HUDEP-2 (cell line): ENCODE data around the gene DGUOK.
"Not testable (repeated sequence)": the region's sequence is repeated elsewhere in the genome, so short reads cannot be mapped to it uniquely, and the experiment has no call there.

ENCODE experiments used
- DNase-seq, 76 experiments: peaks; one replicate each; lab custom pipeline; 2025; ENCODE audit not compliant: unreplicated experiment in 76 of 76; lab: John Stamatoyannopoulos, UW

DGUOK gene

DNA sequence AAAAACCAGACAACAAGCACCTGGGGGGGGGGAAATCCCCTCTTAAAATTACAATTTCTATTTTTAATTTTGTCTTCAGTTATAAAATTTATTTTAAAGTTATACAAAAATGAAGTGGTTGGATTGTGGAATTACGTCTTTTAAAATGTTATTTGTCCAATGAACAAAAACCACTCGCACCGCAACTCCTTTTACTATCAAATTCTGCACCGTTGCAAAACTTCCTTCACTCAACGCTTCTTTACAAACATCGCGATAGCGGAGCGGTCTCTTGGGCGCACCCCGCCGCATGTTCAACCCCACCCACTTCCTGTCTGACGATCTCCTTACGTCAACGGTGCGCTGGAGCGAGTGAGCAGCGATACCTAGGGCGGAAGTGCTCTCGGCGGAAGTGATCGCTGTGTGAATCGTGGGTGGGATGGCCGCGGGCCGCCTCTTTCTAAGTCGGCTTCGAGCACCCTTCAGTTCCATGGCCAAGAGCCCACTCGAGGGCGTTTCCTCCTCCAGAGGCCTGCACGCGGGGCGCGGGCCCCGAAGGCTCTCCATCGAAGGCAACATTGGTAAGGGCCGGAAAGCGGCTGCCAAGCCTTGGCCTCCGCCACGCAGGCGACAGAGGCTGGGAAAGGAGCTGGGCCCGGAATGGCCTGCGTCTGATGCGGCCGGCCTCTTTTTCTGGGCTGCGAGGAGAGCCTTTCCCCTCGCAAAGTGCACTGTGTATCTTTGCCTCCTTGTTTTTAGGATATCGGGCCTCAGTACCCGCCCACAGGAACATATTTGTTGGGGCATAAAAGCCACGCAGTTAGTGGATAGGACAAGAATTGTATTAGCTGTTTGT, at the start of gene DGUOK:
TSS of gene DGUOK (plus strand) at position 388 of the 835 bp plus-strand sequence. CDS start at position 419, 31 bp downstream.
- peak in 75 of 76 experiments; percentile 60 to 98 (median 94) for DNase-seq

DNA sequence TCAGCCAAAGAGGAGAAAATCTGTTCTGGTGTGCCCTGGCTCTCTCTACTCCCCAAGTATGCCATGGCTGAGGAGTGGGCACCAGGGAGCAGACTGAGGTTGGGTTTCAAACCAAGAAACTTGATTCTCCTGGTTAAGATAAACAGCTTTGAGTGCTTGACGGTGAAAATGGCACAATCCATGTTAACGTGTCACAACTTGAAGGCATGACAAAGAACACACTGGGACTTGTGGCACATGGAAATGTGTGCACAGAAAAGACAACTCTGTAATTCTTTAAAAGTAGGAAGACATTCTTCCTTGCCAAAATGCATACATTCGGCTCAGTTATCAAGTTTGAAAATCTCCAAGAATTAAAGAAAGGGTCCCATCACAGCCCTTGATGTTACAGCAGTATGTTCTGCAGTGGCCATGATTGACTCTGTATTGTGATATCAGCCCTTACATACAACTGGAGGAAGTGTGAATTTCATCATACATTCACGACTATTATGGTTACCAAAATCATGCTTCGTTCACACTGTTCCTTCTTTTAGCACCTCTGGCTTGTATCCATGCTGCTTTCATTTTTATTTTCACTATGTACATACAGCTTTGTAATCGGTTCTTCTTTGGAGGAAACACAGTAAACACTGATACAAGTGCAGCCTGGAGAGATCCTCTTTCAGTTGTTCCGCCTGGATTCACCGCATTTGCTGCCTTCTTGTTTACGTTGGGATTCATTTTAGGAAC, 49.4 kb upstream of the DGUOK start:
- DNase-seq = no peak

DNA sequence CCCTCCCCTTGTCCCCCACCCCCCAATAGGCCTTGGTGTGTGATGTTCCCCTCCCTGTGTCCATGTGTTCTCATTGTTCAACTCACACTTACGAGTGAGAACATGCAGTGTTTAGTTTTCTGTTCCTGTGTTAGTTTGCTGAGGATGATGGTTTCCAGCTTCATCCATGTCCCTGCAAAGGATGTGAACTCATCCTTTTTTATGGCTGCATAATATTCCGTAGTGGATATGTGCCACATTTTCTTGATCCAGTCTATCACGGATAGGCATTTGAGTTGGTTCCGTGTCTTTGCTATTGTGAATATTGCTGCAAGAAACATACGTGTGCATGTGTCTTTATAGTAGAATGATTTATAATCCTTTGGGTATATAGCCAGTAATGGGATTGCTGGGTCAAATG, 48.7 kb upstream of the DGUOK start:
- DNase-seq = not testable (repeated sequence)

DNA sequence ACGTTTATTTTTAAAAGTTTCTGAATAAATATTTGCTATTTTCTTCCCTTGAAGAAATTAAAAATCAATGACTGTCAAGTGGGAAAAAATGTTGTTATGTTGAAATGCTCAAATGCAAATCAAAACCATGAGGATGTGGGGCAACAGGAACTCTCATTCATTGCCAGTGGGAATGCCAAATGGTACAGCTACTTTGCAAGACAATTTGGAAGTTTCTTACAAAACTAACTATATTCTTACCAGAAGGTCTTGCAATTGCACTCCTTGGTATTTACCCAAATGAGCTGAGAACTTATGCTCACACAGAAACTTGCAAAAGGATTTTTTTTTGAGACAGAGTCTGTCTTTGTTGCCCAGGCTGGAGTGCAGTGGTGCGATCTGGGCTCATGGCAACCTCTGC, 41.3 kb upstream of the DGUOK start:
- no peak for DNase-seq

DNA sequence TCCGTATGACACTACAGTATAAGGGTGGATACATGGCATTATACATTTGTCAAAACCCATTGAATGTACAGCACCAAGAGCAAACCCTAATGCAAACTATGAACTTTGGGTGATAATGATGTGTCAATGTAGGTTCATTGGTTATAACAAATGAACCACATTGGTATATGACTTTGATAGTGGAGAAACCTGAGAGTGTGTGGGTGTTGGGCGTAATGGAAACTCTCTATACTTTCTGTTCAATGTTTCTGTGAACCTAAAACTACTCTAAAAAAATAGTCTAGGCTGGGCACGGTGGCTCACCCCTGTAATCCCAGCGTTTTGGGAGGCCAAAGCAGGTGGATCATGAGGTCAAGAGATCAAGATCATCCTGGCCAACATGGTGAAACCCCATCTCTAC, 40.3 kb upstream of the DGUOK start:
- no peak for DNase-seq

- not testable (repeated sequence) for DNase-seq
These were observed 38.9 kb upstream of the DGUOK start for GRCh38 chr2:73887596-73888353.

- no peak for DNase-seq
These were observed 38.3 kb upstream of the DGUOK start for GRCh38 chr2:73888388-73888787.

DNA sequence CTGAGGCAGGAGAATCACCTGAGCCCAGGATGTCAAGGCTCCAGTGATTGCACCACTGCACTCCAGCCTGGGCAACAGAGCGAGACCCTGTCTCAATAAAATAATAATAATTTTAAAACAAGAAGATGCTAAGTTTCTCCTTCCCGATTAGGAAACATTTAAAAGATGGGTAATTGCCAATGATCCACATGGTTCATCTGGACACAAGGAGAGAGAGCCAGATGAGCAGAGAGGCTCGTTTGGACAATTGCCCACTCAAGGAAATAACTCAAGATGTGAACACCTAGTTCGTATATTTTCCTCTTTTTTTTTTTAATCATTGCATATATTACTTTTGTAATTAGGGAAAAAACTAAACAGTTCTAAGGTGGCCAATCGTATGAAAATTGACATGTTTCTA, 37.5 kb upstream of the DGUOK start:
- no peak for DNase-seq

GRCh38 chr2:73890301-73891092, 36.2 kb upstream of the DGUOK start:
- DNase-seq = no peak

- DNase-seq = no peak
These were observed 35.3 kb upstream of the DGUOK start for GRCh38 chr2:73891276-73891901.

DNA sequence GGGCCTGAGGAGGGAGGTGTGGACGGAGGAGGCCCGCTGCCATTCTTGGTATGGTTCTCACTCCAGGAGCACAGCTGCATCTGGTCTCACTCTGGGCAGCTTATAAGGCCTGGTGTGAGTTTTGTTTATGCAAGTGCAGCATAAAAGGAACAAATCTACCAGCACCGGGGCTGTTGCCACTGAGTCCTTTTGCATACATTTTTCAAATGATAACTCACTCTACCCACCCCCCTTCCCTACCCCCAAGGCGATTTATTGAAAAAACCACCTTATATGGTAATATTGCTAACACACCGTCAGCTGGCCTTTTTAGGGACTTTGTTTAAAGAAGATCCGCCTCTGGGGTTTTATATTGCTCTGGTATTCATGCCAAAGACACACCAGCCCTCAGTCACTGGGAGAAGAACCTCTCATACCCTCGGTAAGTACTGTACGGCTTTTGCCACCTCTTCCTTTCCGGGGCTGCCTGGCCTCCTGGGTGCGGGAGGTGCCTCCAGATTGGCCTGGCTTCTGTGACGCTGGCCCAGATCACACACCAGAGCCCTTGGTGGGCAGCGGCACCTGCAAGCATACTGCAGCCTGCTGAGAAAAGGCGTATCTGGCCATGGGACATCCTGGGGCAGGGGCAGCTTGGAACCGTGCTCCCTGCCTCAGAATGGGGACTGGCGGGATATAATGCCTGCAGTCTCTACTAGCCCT, 33.9 kb upstream of the DGUOK start, which contains the start of gene ACTG2:
TSS of gene ACTG2 (plus strand) at position 378 of the 699 bp plus-strand sequence. CDS start 8,304 bp downstream, outside the sequence.
- no peak for DNase-seq

DNA sequence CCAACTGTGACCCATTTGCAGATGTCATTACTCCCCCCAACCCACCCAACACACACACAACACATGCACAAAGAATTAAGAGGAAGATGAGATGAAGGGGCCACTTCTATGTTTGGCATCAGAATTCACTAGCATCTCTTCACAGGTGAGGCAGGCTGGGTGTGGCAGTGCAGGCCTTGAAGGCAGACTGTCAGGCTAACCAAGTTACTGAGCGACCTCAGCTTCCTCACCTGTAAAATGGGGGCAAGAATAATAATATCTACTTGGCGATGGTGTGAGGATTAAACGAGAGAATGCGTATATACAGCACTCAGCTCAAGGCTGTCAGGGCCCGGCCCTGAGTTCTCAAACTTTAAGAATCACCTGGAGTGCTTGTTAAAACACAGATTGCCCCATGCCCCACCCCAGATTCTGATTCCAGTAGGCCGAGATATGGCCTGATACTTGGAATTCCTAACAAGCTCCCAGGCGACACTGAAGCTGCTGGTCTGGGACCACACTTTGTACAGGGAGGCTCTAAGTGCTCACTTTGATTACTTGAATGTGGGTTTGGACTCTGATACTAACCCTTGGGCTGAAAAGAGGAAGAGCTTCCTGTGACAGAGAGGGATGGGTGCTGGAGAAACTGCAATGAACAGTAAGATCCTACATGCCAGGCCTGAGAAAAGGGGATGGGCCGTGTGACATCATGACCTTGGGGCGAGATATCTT, 32.8 kb upstream of the DGUOK start:
- no peak for DNase-seq

GRCh38 chr2:73894475-73894850, 32.2 kb upstream of the DGUOK start:
- no peak for DNase-seq

- no peak for DNase-seq
These were observed 31.8 kb upstream of the DGUOK start for GRCh38 chr2:73894877-73895276.

- DNase-seq = no peak
These were observed 31.2 kb upstream of the DGUOK start for GRCh38 chr2:73895473-73895872.

DNA sequence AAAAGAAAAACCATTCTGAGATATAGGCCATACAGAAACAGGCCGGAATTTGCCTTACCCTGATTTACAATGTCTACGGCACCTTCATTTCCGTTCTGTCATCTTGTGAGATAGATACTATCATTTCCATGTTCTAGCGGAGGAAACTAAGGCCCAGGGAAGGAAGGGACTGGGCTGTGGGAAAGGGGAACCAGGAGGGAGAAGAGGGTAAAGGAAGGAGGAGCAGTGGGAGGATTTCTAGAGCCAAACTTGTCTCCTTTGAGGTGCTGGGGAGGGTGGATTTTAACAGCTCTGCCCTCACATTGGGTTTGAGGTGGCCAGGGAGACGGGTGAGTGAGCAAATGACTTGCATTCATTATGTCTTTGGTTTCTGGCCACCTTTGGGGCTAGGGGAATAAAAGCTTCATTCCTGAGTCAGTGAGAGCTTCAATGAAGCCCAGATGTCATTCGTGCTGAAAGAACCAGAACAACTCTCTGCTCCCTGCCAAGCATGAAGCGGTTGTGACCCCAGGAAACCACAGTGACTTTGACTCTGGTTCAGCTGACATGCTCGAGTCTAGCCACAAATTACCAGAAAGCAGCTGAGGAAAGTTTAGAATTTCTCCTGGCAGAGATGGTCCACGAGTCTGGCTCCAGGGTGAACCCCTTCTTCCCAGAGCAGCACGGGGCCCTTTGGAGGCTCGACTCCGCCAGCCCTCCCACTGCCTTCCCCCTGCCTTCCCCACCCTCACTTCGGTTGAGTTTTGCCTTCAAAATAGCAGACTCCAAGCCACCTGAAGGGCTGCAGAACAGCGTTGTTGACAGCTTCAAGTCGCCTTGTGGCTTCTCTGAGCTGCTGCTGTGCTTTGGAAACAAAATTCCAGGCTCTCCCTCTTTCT, 30.1 kb upstream of the DGUOK start:
- DNase-seq = no peak

DNA sequence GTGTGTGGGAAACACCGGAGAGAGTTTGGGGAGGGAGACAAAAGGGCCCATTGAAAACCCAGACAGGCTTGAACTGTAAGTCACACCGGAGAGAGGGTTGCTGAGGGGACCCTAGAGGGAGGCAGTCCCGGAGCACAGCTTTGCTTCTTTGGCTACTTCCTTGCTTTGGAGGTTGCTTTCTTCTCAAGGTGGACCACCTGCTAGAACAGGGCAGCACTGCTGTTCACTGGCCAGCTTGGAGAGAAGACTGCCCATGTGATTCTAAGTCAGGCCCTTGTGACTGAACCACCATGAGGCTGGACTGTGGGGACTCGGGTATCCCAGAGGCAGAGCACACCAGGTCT, 29.5 kb upstream of the DGUOK start:
- DNase-seq = no peak

DNA sequence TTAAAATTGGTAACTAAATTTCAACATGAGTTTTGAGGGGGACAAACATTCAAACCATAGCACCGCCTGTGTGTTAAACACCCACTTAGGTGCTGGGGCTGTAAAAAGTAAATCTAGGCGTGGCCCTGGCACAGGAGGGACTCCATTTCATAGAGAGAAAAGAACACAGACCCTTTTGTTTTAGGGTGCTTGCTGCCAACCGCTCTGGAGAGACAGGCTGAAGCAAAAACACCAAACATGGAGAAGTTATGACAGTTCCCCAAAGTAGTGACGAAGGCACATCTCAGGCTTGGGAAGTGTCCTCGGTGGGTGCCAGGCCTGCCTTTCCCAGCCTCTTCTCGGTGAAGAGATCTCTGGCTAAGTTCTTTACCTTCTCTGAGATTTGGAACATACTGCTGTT, 28.7 kb upstream of the DGUOK start:
- DNase-seq = no peak
